ENCODE data around the gene NFIB. TPM values are rescaled to one million over a fixed set of nuclear protein-coding genes. Genes with fewer than 3 reads are reported as not detected.

Gene NFIB
- total and polyA plus RNA-seq, 2 of the 8 experiments (the other 6 are each of a cell fraction or from before 2014, with no cell fraction given): 2.6 to 13.1 TPM

GRCh38 chr9:14183001-14183400 lies 130.9 kb downstream of the NFIB start (continued):
- TF ChIP-seq SAP30 (IDR thresholded peaks at IDR 0.05; ENCODE audit: insufficient read depth, insufficient replicate concordance, low read length): no peak
- TF ChIP-seq NANOG (IDR thresholded peaks at IDR 0.05; ENCODE audit: insufficient read depth, low read depth, low read length, poor library complexity, severe bottlenecking): no peak
- no peak for TF ChIP-seq CBX5 (IDR thresholded peaks at IDR 0.05; ENCODE audit: low read depth, low read length)
- TF ChIP-seq RAD21 (IDR thresholded peaks at IDR 0.05 in 1 of 2, conservative IDR thresholded peaks at IDR 0.05 in 1 of 2; ENCODE audit: low read depth in 2 of 2, low read length in 2 of 2): no peak
- no peak for TF ChIP-seq RBBP5 (IDR thresholded peaks at IDR 0.05; ENCODE audit: borderline replicate concordance, low read depth, low read length)
- TF ChIP-seq CTBP2 (IDR thresholded peaks at IDR 0.05; ENCODE audit: borderline replicate concordance, insufficient read depth, insufficient read length, low read length): no peak
- no peak for TF ChIP-seq EP300 (IDR thresholded peaks at IDR 0.05; ENCODE audit: borderline replicate concordance in 1 of 2, low read depth in 2 of 2, low read length in 2 of 2)
- no peak for TF ChIP-seq SRF (IDR thresholded peaks at IDR 0.05; ENCODE audit: low read depth, low read length)
